22Rv1 (cell line): Measurements from ENCODE around the gene SLC35F3.

Experiments
- H3K27ac ChIP-seq: fragments of 450-650 bp; 2 replicates; pipeline ENCODE4 v1.5.1; 2017
- CTCF ChIP-seq: fragments of 450-650 bp; IDR thresholded peaks from 2 replicates; pipeline ENCODE4 v1.5.1; 2017; ENCODE audit warnings: mild to moderate bottlenecking
- ZFX ChIP-seq: fragments of 450-650 bp; IDR thresholded peaks from 2 replicates; pipeline ENCODE4 v1.6.1; 2017; ENCODE audit warnings: antibody characterized with exemption, borderline replicate concordance

The SLC35F3 gene

GRCh38 chr1:234089396-234089795 is 184.9 kb downstream of the SLC35F3 start:
- TF ChIP-seq CTCF (peak; percentile 19), ZFX (no peak)
- H3K27ac ChIP-seq: no peak overlapping the region

DNA sequence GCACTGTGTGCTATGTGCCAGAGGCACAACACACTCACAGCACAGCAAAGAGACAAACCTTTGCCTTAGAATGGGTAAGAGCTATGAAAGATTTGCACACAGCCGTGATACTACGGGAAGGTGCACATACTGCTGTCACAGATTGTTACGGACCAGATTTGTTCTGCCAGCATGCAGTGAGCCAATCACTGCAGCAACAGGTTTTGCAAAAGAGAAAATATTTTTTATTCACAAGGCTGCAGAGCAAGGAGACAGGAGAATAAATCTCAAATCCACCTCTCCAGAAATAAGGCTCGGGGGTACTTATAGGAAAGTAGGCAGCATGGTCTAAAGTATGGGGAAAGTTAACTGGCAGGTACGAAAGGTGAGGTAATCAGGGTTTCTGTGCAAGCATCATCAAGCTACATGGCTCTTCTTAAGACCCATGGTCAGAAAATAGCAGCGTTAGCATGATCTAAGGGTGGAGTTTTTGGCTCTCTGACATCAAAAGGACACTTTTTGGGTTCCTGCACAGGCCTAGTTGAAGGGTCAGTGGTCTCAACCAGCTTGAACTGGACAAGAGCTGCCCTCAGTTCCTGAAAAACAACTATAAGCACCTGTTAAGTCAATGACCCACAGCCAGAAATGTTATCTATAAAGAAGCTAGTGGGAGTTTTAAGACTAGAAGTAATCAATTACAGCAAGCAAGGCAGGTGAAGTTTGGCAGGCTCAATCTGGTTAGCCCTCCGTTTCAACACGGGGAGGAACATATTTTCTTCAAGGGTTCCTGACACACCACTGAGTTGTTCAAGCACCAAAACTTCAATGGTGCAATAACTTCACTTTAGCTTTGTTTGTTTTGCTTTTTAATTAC is 186.0 kb downstream of the SLC35F3 start:
- no peak for TF ChIP-seq ZFX
- TF ChIP-seq CTCF: no peak
- no peak overlapping the region for H3K27ac ChIP-seq

- TF ChIP-seq CTCF (no peak), ZFX (no peak)
- no peak overlapping the region for H3K27ac ChIP-seq
Observed at GRCh38 chr1:234091065-234091401, 186.6 kb downstream of the SLC35F3 start.

- TF ChIP-seq ZFX (no peak), CTCF (no peak)
- no peak overlapping the region for H3K27ac ChIP-seq
Observed at GRCh38 chr1:234091876-234092275, 187.4 kb downstream of the SLC35F3 start.

DNA sequence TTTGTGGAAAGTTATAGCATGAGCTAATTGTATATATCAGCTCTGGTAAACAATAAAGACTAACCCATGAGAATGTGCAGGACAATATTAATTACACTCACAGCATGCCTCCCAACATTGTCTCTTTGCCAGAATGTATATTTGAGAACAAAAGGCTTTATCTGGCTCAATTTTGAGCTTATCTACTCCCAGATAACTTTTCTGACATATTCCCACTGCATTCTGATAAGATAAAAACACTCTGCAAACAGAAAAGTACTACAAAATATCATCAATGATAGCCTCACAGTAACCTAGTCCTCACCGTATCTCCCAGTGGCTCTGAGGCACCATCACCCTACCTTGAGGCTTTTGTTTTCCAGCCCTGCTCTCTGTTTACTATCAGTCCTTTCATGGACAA is 188.6 kb downstream of the SLC35F3 start:
- no peak for TF ChIP-seq CTCF
- no peak for TF ChIP-seq ZFX
- H3K27ac ChIP-seq: no peak overlapping the region

- TF ChIP-seq ZFX: no peak
- no peak for TF ChIP-seq CTCF
- no peak overlapping the region for H3K27ac ChIP-seq
Observed at GRCh38 chr1:234093741-234094140, 189.3 kb downstream of the SLC35F3 start.

GRCh38 chr1:234094172-234094571 is 189.7 kb downstream of the SLC35F3 start:
- H3K27ac ChIP-seq: no peak overlapping the region
- TF ChIP-seq ZFX (no peak), CTCF (no peak)
